ENCODE measurements around the gene PPA1. TPM values are rescaled to one million over a fixed set of nuclear protein-coding genes. Genes with fewer than 3 reads are reported as not detected.
"Not testable (repeated sequence)": the region's sequence is repeated elsewhere in the genome, so short reads cannot be mapped to it uniquely, and the experiment has no call there.

The PPA1 gene
- total RNA-seq, 1 experiment from 2014 or later, result 289 TPM

DNA sequence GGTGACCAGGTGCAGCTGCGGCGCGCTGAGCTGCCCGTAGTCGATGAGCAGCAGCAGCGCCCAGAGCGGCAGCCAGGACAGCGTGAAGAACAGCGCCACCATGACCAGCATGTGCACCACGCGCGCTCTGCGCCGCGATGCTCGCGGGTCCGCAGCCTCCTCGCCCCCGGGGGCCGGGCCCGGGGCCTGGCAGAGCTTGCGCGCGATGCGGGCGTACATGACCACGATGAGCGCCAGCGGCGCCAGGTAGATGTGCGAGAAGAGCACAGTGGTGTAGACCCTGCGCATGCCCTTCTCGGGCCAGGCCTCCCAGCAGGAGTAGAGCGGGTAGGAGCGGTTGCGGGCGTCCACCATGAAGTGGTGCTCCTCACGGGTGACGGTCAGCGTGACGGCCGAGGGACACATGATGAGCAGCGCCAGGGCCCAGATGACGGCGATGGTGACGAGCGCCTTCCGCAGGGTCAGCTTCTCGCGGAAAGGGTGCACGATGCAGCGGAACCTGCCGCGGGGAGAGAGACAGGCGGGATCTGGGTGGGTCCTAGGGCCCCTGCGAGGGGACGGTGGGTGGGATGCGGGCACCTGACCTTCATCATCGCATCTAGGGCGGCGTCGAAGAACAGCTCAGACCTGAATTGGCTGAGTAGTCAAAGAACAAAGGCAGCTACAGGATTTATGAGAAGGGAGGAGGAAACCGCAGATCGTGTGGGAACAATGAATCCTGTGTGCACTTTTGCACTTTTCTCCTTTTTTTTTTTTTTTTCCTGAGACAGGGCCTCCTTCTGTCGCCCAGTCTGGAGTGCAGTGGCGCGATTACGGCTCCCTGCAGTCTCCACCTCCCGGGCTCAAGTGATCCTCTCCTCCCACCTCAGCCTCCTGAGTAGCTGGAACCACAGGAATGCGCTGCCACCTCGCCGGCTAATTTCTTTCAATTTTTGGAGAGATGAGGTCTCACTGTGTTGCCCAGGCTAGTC, 22.4 kb upstream of the PPA1 start:
- peak; percentile 93 for DNase-seq (ENCODE audit: low read depth)

DNA sequence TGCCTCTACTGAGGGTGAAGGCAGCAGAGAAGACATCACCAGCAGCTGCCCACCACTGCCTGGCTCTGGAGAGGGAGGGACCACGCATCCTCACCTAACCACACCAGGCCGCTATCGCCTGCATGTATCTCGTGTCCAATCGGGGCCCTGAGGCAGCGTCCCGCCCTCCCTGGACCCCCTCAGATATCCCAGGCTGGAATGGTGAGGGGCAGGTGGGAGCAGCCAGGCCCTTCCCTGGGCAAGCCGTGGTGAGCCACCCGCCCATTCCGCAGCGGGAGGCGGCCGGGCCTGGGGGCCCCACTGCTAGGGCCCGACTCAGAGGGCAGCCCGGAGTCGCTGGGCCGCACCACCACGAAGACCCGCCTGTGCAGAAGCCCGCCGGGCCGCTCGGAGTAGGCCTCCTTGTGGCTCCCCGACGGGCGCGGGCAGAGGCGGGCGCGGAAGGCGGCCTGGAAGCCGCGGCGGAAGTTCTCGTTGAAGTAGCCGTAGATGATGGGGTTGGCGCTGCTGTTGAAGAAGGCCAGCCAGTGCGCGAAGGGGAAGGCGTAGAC, 21.6 kb upstream of the PPA1 start:
- no peak for DNase-seq (ENCODE audit: low read depth)

DNA sequence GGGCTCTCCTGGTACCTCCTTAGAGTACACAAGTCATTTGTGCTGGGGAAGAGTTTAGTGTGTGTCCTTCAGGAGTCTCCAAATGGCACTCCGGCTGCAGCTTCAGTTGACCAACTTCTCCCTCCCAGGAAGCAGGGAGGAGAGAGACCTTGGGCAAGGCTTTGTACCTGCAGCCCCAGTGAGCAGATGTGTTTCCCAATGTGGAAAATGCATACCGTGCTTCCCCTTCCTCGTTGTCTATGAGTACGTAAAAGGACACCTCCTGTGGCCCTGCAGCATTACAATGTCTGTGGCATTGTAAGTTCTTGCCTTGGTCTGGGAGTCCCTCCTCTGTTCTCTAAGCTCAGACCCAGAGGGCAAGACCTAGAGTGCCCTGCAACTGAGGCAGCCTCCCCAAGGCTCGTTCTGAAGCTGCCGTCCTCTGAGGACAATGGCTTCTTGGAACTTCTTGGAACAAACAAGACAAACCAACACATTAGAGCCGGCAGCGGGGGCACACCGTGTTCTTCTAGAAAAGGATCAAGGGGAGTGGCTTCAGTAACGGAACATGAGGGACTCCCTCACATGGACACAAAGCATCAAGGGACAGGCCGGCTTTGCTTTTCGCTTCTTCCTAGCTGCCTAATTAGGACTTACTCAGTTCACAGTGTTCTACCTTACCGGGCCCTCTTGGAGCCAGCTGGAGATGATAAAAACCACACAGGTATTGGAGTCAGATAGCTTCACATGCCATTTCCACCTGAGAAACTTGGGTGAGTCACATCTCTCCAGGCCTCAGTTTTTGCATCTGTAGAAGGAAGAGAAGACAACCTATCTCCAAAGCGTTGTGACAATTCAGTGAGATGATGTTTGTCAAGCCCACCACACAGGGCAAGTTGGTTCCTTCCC, 20.9 kb upstream of the PPA1 start:
- no peak for DNase-seq (ENCODE audit: low read depth)

DNA sequence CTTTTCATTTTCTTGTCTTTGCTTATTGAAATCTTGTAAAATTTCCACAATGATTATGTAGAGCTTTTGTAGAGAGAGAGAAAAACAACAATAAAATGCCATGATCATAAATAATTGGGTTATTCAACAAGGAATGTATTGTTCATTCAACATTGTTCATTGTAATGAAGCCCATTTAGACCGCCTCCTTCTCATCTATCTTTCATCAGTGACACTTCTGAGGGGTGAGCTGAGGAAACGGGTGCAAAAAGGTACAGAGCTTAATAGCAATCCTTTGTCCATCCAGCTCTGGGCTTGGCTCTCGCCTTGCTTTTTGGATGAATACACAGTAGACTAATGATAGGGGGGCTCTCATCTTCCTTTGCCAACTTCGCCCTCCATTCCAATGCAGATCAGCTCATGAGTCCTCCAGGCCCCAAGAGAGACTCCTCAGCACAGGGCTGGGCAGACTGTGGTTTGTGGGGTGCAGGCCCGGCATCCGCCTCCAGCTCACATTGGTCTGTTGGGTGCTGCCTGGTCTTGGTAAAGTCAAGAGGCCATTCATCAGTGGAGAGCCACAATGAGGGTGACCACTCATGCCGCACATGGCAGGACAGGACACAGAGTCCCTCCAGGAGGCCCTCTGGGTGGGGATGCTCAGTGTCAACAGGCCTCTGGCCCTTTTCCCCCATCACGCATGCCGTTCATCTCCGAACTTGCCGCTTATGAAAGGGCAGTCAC, 17.9 kb upstream of the PPA1 start:
- DNase-seq (ENCODE audit: low read depth), result no peak

DNA sequence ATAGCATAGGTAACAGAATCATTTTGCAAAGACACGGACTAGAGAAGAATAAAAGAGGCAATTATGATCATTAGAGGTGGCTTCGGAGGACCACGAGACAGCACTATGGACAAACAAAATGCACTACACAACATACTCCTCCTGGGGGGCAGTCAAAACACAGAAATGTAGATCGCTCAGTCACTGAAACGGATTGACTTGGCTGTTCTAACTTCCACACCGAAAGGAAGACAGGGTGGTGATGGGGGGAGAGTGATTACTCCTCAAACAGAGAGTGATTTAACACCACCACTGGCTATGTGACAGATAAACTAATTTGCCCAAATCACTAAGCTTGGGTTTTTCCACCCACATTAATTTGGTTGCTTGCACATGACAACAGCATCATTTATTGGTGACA, 14.1 kb upstream of the PPA1 start:
- DNase-seq (ENCODE audit: low read depth), result no peak

DNA sequence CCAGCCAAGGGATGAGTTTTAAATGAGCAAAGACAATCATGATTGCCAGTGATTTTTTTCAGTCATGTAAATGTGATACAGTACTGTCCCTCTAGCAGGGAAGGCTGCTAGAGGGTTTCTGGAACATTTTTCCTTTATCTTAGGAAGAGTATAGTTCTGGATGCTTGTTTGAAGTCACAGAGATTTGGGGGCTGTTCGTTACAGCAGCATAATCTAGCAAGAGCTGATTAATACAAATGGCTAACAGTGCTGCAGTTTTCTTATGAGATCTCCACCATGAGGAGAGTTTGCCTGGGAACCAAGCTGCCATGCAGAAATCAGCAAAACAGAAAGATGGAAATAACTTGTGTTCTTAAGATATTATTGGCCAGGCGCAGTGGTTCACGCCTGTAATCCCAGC, 7.9 kb upstream of the PPA1 start:
- DNase-seq (ENCODE audit: low read depth), result no peak

DNA sequence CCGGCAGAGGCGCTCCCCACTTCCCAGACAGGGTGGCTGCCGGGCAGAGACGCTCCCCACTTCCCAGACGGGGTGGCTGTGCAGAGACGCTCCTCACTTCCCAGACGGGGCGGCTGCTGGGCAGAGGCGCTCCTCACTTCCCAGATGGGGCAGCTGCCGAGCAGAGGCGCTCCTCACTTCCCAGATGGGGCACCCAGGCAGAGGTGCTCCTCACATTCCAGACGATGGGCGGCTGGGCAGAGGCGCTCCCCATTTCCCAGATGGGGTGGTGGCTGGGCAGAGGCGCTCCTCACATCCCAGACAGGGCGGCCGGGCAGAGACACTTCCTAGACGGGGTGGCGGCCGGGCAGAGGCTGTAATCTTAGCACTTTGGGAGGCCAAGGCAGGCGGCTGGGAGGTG, 6.8 kb upstream of the PPA1 start:
- not testable (repeated sequence) for DNase-seq (ENCODE audit: low read depth)

DNA sequence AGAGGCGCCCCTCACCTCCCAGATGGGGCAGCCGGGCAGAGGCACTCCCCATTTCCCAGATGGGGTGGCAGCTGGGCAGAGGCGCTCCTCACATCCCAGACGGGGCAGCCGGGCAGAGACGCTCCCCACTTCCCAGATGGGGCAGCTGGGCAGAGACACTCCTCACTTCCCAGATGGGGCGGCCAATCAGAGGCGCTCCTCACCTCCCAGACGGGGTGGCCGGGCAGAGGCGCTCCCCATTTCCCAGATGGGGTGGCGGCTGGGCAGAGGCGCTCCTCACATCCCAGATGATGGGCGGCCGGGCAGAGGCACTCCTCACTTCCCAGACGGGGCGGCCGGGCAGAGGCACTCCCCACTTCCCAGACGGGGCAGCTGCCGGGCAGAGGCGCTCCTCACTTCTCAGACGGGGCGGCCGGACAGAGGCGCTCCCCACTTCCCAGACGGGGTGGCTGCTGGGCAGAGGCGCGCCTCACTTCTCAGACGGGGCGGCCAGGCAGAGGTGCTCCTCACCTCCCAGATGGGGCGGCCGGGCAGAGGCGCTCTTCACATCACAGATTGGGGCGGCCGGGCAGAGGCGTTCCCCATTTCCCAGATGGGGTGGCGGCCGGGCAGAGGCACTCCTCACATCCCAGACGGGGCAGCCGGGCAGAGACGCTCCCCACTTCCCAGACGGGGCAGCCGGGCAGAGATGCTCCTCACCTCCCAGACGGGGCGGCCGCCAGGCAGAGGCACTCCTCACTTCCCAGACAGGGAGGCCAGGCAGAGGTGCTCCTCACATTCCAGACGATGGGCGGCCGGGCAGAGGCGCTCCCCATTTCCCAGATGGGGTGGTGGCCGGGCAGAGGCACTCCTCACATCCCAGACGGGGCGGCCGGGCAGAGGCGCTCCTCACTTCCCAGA, 6.1 kb upstream of the PPA1 start:
- not testable (repeated sequence) for DNase-seq (ENCODE audit: low read depth)

DNA sequence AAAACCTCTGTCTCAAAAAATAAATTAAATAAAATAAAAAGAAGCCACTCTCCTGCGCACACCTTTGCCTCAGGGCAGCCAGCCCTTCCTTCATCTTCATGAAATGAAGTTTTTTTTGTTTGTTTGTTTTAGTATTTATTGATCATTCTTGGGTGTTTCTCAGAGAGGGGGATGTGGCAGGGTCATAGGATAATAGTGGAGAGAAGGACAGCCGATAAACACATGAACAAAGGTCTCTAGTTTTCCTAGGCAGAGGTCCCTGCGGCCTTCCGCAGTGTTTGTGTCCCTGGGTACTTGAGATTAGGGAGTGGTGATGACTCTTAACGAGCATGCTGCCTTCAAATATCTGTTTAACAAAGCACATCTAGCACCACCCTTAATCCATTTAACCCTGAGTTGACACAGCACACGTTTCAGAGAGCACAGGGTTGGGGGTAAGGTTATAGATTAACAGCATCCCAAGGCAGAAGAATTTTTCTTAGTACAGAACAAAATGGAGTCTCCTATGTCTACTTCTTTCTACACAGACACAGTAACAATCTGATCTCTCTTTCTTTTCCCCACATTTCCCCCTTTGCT, 4.8 kb upstream of the PPA1 start:
- DNase-seq (ENCODE audit: low read depth), result not testable (repeated sequence)

DNA sequence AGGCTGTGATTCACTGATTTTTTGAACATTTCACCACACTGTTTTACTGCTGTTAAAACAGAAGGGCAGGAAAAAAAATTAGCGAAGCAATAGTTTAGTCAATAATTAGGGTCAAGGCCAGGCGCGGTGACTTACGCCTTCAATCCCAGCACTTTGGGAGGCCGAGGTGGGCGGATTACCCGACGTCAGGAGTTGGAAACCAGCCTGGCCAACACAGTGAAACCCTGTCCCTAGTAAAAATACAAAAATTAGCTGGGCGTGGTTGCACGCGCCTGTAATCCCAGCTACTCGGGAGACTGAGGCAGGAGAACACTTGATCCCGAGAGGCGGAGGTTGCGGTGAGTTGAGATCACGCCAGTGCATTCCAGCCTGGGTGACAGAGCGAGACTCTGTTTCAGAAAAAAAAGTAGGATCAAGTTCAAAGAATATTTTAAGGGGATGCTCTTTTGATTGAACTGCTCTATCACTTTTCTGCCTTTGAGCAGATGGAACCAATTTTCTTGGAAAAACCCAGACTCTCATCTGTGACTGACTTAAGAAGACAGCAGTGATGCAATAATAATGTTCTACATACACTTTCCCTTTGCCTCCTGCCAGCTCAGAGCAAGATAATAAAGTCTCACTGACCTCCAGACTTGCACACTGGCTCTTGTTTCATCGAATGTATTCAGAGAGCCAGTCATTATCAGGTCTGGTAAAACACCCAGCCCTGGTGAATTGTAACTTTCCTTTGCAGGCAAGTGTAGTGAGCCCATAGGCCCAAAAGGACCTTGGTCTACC, 1.6 kb upstream of the PPA1 start:
- DNase-seq (ENCODE audit: low read depth), result no peak

DNA sequence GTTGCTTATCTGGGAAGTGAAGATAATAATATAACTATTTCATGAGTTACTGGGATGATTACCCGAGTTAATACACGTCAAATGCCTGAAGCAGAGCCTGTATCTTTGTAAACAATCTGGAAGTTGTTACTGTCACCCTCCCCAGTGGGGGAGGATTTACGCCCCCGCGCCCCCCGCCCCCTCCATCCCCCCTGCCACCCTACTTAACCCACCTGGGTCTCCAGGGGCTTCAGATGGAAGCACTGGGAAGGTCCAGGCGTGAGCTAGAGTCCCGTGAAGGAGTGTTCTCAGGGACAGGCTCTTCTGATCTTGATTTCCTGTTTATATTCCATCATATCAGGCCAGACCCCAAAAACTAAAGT, 691 bp upstream of the PPA1 start:
- no peak for DNase-seq (ENCODE audit: low read depth)

DNA sequence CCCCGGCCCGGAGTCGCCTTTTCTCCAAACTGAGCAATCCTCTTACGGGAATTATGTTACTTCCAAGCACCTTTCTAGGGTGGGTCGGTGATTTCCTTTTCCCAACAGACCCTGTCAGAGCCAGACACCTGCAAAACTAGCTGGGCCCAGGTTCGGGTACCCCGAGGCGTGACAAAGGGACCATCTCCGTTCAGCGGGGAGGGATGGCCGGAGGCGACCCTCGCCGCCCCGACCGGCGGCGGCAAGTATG, 445 bp downstream of the PPA1 start:
- no peak for DNase-seq (ENCODE audit: low read depth)

DNA sequence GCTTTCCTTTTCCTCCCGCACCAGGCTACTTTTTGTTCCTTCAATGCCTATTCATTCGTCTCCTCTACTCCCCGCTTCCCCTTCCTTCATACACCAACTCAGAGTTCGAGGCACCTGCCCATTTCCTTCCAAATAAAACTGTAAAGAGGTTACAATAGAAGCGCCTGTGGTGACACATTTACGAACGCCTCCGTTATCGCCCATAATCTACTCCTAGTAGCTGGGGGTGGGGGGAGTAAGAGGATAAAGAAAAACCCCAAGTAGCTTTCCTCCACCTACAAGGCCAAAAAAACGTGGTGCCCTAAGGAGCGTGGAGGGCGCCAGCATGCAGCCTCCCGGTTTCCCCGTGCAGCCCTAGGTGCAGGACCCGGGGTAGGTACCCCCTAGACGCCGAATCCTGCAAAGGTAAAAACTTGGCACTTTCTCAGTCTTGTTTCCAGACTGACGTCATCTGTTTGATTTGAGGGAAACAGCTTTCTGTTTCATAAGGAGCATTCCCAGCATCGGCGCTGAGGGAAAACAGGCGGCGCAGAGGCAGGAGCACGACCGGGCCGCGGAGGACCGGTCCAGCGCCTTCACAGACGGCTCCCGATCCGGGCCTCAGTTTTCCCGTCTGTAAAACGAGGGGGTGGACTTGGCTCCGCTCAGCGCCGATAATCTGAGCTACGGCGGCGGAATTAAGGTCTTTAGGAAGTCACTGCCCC, 922 bp downstream of the PPA1 start:
- DNase-seq (ENCODE audit: low read depth), result peak; percentile 56

DNA sequence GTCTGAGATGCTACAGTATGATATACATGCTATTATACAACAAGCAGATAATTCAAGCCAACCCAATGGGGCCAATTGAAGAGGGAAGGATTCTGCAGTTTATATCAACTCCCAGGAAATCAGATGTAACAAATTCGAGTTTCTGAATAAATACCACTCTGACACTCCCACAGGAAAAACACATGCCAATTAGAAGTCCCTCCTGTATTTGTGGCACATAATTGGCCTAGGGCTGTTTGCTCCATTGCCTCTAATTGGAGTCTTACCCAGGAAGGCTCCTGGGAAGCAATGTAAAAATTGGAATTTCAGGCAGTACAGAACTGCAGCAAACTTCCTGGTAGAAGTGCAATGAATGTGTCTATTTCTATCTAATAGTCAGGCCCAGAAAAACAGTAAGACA, 4.7 kb downstream of the PPA1 start:
- DNase-seq (ENCODE audit: low read depth), result no peak

DNA sequence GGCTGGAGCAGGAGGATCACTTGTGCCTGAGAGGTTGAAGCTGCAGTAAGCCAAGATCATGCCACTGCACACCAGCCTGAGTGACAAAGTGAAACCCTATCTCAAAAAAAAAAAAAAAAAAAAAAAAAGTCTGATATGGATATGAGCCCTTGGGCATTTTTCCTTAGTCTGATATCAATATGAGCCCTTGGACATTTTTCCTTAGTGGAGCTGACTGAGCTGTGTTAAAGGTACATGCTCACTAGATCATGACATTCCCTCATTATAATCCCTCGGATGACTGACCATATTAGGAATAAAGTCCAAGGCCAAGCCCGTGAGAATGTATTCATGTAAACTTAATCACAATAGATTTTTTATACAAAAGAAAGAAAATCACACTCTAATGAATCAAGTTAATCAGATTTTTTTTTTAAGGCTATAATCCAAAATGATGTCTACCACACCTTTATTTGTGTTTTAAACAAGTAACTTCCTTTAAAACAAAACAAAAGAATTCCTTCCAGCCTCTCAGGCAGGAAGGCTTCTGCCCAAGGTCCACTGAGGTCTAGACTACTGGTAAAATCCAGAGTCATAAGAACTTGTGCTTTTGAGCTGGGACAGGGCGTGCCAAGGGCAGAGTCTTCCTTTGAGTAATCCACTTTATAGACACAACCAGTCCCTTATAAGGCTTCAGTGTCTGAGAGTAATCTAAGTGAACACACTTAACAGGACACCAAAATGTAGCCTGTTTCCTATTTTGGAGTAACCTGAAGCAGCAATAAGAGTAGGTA, 5.5 kb downstream of the PPA1 start:
- no peak for DNase-seq (ENCODE audit: low read depth)

DNA sequence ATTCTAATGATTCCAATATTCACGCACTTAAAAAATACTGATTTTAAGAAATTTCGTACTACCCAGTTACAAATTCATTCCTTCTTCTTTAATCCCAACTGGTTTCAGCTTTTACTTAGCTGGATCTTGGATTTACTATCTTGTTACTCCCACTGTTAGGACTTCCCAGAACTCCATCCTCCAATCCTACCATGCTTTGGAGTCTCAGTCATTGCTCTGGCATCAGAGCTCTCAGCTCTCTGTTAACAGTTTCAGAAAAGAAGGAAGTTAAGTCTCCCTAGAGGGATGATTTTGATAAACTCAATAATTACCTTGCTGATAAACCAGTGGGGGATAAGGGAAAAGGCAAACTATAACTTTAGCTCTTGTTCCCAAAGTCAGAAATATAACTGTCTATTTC, 9.5 kb downstream of the PPA1 start:
- no peak for DNase-seq (ENCODE audit: low read depth)

DNA sequence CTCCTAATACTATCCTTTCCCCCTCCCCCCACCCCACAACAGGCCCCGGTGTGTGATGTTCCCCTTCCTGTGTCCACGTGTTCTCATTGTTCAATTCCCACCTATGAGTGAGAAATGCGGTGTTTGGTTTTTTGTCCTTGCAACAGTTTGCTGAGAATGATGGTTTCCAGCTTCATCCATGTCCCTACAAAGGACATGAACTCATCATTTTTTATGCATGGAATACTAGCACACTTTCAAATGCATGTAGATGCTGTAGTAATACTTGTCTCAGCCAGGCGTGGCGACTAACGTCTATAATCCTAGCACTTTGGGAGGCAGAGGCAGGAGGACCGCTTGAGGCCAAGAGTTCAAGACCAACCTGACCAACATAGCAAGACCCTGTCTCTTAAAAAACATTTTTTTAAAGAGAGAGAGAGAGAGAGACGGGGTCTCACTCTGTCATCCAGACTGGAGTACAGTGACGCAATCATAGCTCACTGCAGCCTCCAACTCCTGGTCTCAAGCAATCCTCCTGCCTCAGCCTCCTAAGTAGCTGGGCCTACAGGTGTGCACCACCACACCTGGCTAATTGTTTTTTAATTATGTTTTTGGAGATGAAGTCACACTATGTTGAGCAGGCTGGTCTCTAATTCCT, 10.3 kb downstream of the PPA1 start:
- DNase-seq (ENCODE audit: low read depth), result not testable (repeated sequence)

Measured in HT1080 (cell line).